GM12878 (cell line): Measurements from ENCODE around the gene CCDC87. TPM values are rescaled to one million over a fixed set of nuclear protein-coding genes. Genes with fewer than 3 reads are reported as not detected.

Experiments used
- ATF7 ChIP-seq: fragments of 450-650 bp; IDR thresholded peaks from 2 replicates; pipeline ENCODE4 v1.6.1; 2016; ENCODE audit warnings: low read depth, mild to moderate bottlenecking
- BACH1 ChIP-seq: fragments of 450-650 bp; IDR thresholded peaks from 2 replicates; pipeline ENCODE4 v1.6.1; 2017; ENCODE audit warnings: mild to moderate bottlenecking, borderline replicate concordance
- CHD4 ChIP-seq: fragments of 200-600 bp; sonication (generic); IDR thresholded peaks from 2 replicates; pipeline ENCODE4 v1.6.1; 2016; ENCODE audit warnings: mild to moderate bottlenecking
- CREB1 ChIP-seq: IDR thresholded peaks from 2 replicates; pipeline ENCODE4 v1.6.1; 2012; ENCODE audit warnings: low read depth, mild to moderate bottlenecking, inconsistent platforms
- FOXM1 ChIP-seq: IDR thresholded peaks from 2 replicates; pipeline ENCODE4 v1.6.1; 2012; ENCODE audit warnings: low read depth, mild to moderate bottlenecking, inconsistent platforms, low read length, moderate library complexity
- GABPA ChIP-seq: IDR thresholded peaks from 2 replicates; pipeline ENCODE4 v1.6.1; 2014; ENCODE audit warnings: antibody characterized with exemption, low read depth, mild to moderate bottlenecking, inconsistent platforms
- GATAD2B ChIP-seq: fragments of 450-650 bp; conservative IDR thresholded peaks from 2 replicates; pipeline ENCODE4 v1.6.1; 2017; ENCODE audit warnings: low read depth, mild to moderate bottlenecking, moderate library complexity
- LARP7 ChIP-seq: fragments of 450-650 bp; IDR thresholded peaks from 2 replicates; pipeline ENCODE4 v1.6.1; 2017; ENCODE audit warnings: mild to moderate bottlenecking
- MAX ChIP-seq: IDR thresholded peaks from 2 replicates; pipeline ENCODE4 v1.6.1; 2012; ENCODE audit warnings: low read depth, low read length, improper control_type of control experiment
- MTA2 ChIP-seq: fragments of 450-650 bp; IDR thresholded peaks from 2 replicates; pipeline ENCODE4 v1.6.1; 2016; ENCODE audit warnings: low read depth, mild to moderate bottlenecking, moderate library complexity
- NRF1 ChIP-seq: conservative IDR thresholded peaks from 2 replicates; pipeline ENCODE4 v1.6.1; 2011; ENCODE audit warnings: mild to moderate bottlenecking, low read depth, low read length, improper control_type of control experiment
- PBX3 ChIP-seq: IDR thresholded peaks from 2 replicates; pipeline ENCODE4 v1.6.1; 2011; ENCODE audit warnings: mild to moderate bottlenecking, low read depth, low read length, moderate library complexity; ENCODE audit not compliant: insufficient replicate concordance
- POLR2AphosphoS5 ChIP-seq: IDR thresholded peaks from 2 replicates; pipeline ENCODE4 v1.6.1; 2011; ENCODE audit warnings: mild to moderate bottlenecking, low read length, inconsistent platforms
- SIN3A ChIP-seq: IDR thresholded peaks from 2 replicates; pipeline ENCODE4 v1.6.1; 2012; ENCODE audit warnings: low read depth, low read length, improper control_type of control experiment
- SKIL ChIP-seq: fragments of 450-650 bp; IDR thresholded peaks from 2 replicates; pipeline ENCODE4 v1.6.1; 2017; ENCODE audit warnings: mild to moderate bottlenecking, low read depth, inconsistent platforms; ENCODE audit not compliant: poor library complexity, severe bottlenecking
- SMARCA5 ChIP-seq: fragments of 450-650 bp; IDR thresholded peaks from 2 replicates; pipeline ENCODE4 v1.6.1; 2017; ENCODE audit warnings: mild to moderate bottlenecking
- SREBF1 ChIP-seq: IDR thresholded peaks from 2 replicates; pipeline ENCODE4 v1.6.1; 2012; ENCODE audit warnings: mild to moderate bottlenecking, low read length
- TCF3 ChIP-seq: IDR thresholded peaks from 2 replicates; pipeline ENCODE4 v1.6.1; 2012; ENCODE audit warnings: low read depth, mild to moderate bottlenecking, low read length, borderline replicate concordance; ENCODE audit not compliant: insufficient read depth
- ZNF207 ChIP-seq: fragments of 450-650 bp; IDR thresholded peaks from 2 replicates; pipeline ENCODE4 v1.6.1; 2014; ENCODE audit warnings: antibody characterized with exemption, mild to moderate bottlenecking, borderline replicate concordance
- polyA plus RNA-seq, 11 experiments: library from polyadenylated mRNA; depleted of rRNA in 4 of 11; unstranded in 6 of 11; stranded (reverse) in 5 of 11; fragments of >200 nt; fragmentation: Nextera tagmentation in 4 of 11; fragmentation: Illumina TruSeq in 1 of 11; extraction: Ambion mirVana in 4 of 11; extraction: Trizol in 1 of 11; gene quantifications; 1 replicate in 1 of 11; 2 replicates in 10 of 11; pipeline versions ENCODE4 v1.2.1 to v1.2.3, GENCODE V29; 2011 to 2016; ENCODE audit warnings: inconsistent platforms in 2 of 11, missing spikeins in 2 of 11, low read depth in 1 of 11
- total RNA-seq, 4 experiments: library from RNA; depleted of rRNA in 3 of 4; stranded (reverse); fragments of >200 nt in 3 of 4; fragmentation: Illumina TruSeq in 1 of 4; extraction: Trizol in 1 of 4; gene quantifications; 2 replicates each; pipeline versions ENCODE4 v1.2.1 to v1.2.3, GENCODE V29; 2013 to 2021
- TF ChIP-seq, protein P1 (sequence below): IDR thresholded peaks from 2 replicates; pipeline ENCODE4 v1.6.1; 2011; ENCODE audit warnings: borderline replicate concordance, low read depth, mild to moderate bottlenecking, moderate library complexity, mixed read lengths, low read length; ENCODE audit not compliant: insufficient read depth; ENCODE audit errors: extremely low read length
- TF ChIP-seq, protein P2 (sequence below): fragments of 150-350 bp; IDR thresholded peaks from 2 replicates; pipeline ENCODE4 v1.6.1; 2016; ENCODE audit warnings: low read depth, low read length

The CCDC87 gene
- total and polyA plus RNA-seq, 10 of the 15 experiments (the other 5 are each of a cell fraction or from before 2014, with no cell fraction given): 0.02 to 0.17 (median 0.09) TPM; not detected in 3

GRCh38 chr11:66593303-66593635 is 406 bp upstream of the CCDC87 start (continued):
- TF ChIP-seq FOXM1 (no peak), ZNF207 (no peak), MAX (no peak), LARP7 (peak; percentile 39; the same call in 1 of the 2 replicates), NRF1 (no peak), CREB1 (0 out of 2 replicates have a peak, but pooled peaks have one; percentile 3), GATAD2B (0 out of 2 replicates have a peak, but pooled peaks have one; percentile 45), ATF7 (peak; percentile 51), SIN3A (no peak), SREBF1 (no peak), POLR2AphosphoS5 (no peak), GABPA (no peak), SMARCA5 (0 out of 2 replicates have a peak, but pooled peaks have one; percentile 12), PBX3 (no peak), BACH1 (0 out of 2 replicates have a peak, but pooled peaks have one; percentile 7), CHD4 (no peak), TCF3 (no peak), MTA2 (no peak), SKIL (no peak)
- TF ChIP-seq, protein P1, sequence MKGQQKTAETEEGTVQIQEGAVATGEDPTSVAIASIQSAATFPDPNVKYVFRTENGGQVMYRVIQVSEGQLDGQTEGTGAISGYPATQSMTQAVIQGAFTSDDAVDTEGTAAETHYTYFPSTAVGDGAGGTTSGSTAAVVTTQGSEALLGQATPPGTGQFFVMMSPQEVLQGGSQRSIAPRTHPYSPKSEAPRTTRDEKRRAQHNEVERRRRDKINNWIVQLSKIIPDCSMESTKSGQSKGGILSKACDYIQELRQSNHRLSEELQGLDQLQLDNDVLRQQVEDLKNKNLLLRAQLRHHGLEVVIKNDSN: no peak
- TF ChIP-seq, protein P2, sequence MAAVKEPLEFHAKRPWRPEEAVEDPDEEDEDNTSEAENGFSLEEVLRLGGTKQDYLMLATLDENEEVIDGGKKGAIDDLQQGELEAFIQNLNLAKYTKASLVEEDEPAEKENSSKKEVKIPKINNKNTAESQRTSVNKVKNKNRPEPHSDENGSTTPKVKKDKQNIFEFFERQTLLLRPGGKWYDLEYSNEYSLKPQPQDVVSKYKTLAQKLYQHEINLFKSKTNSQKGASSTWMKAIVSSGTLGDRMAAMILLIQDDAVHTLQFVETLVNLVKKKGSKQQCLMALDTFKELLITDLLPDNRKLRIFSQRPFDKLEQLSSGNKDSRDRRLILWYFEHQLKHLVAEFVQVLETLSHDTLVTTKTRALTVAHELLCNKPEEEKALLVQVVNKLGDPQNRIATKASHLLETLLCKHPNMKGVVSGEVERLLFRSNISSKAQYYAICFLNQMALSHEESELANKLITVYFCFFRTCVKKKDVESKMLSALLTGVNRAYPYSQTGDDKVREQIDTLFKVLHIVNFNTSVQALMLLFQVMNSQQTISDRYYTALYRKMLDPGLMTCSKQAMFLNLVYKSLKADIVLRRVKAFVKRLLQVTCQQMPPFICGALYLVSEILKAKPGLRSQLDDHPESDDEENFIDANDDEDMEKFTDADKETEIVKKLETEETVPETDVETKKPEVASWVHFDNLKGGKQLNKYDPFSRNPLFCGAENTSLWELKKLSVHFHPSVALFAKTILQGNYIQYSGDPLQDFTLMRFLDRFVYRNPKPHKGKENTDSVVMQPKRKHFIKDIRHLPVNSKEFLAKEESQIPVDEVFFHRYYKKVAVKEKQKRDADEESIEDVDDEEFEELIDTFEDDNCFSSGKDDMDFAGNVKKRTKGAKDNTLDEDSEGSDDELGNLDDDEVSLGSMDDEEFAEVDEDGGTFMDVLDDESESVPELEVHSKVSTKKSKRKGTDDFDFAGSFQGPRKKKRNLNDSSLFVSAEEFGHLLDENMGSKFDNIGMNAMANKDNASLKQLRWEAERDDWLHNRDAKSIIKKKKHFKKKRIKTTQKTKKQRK: no peak
